ENCODE data around the gene SPOUT1. TPM values are rescaled to one million over a fixed set of nuclear protein-coding genes. Genes with fewer than 3 reads are reported as not detected.
A peak's percentile ranks its signal among the peaks of the same experiment; 100 is the strongest.

SPOUT1 gene
- polyA plus RNA-seq, 1 donor (not counting 4 experiments of a cell fraction or from before 2014, with no cell fraction given): 22.0 TPM

DNA sequence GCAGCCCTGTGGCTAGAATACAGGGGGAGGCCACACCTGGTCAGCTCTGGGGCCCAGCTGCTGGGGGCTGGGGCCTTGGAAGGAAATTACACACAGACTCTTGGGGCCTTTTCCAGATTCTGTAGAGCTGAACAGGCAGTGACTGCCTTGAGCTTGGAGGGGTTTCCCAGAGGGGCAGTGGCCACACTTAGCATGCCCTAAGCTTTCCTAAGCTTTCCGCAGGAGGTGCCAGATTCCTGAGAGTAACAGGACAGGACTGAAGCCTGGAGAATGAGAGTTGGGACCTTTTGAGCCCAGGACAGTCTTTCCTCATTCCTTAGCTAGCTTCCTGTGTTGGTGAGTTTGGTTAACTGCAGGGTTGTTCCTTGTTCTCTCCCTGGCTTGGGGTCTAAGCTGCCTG is 41.1 kb downstream of the SPOUT1 start:
- Histone ChIP-seq H3K4me1 (ENCODE audit: control insufficient read depth, extremely low read depth, insufficient read depth, low read length) (peaks cover 10% of the 10 kb centered on the region), H3K36me3 (ENCODE audit: control insufficient read depth in 2 of 2, extremely low read depth in 1 of 2, insufficient read depth in 2 of 2, low read length in 2 of 2) (peaks cover 9 to 13% of the 10 kb centered on the region in 2 experiments), H3K9me3 (ENCODE audit: control insufficient read depth, low read depth, low read length) (no peaks in the 10 kb centered on the region), H3K9ac (ENCODE audit: control insufficient read depth, extremely low read depth, insufficient read depth, low read length) (peak overlapping the region; percentile 85), H4K20me1 (ENCODE audit: control insufficient read depth, extremely low read depth, insufficient read depth, low read length) (no peaks in the 10 kb centered on the region), H3K9me1 (ENCODE audit: control insufficient read depth, extremely low read depth, insufficient read depth, low read length) (no peaks in the 10 kb centered on the region), H3K27ac (ENCODE audit: control insufficient read depth, insufficient read depth, low read length) (no peak overlapping the region), H3K4me3 (ENCODE audit: control insufficient read depth in 2 of 3, extremely low read depth in 1 of 3, insufficient read depth in 2 of 3, low read depth in 1 of 3, low read length in 3 of 3) (no peak overlapping the region), H2AFZ (ENCODE audit: control insufficient read depth, low read length) (no peak overlapping the region), H3K27me3 (ENCODE audit: control insufficient read depth, extremely low read depth, insufficient read depth, low read length) (no peaks in the 10 kb centered on the region), H3K4me2 (ENCODE audit: control insufficient read depth, extremely low read depth, insufficient read depth, low read depth, low read length) (peak overlapping the region; percentile 92), H3K79me2 (ENCODE audit: control insufficient read depth, insufficient read depth, low read length) (peaks cover 10% of the 10 kb centered on the region)
- FAIRE-seq (no peak), DNase-seq (ENCODE audit: low read depth, low spot score) (no peak)
- TF ChIP-seq, protein P1, sequence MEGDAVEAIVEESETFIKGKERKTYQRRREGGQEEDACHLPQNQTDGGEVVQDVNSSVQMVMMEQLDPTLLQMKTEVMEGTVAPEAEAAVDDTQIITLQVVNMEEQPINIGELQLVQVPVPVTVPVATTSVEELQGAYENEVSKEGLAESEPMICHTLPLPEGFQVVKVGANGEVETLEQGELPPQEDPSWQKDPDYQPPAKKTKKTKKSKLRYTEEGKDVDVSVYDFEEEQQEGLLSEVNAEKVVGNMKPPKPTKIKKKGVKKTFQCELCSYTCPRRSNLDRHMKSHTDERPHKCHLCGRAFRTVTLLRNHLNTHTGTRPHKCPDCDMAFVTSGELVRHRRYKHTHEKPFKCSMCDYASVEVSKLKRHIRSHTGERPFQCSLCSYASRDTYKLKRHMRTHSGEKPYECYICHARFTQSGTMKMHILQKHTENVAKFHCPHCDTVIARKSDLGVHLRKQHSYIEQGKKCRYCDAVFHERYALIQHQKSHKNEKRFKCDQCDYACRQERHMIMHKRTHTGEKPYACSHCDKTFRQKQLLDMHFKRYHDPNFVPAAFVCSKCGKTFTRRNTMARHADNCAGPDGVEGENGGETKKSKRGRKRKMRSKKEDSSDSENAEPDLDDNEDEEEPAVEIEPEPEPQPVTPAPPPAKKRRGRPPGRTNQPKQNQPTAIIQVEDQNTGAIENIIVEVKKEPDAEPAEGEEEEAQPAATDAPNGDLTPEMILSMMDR (optimal IDR thresholded peaks at IDR 0.05 in 1 of 3, IDR thresholded peaks at IDR 0.05 in 1 of 3, conservative IDR thresholded peaks at IDR 0.05 in 1 of 3; ENCODE audit: extremely low read depth in 1 of 3, insufficient read depth in 2 of 3, low read length in 3 of 3): no peak
- TF ChIP-seq EZH2 (IDR thresholded peaks at IDR 0.05; ENCODE audit: low read length): no peak
- dilution Hi-C loops (cut with MboI; ENCODE audit: extremely low pct_ligation_motif_present, low sequenced_read_pairs): no loop called here

DNA sequence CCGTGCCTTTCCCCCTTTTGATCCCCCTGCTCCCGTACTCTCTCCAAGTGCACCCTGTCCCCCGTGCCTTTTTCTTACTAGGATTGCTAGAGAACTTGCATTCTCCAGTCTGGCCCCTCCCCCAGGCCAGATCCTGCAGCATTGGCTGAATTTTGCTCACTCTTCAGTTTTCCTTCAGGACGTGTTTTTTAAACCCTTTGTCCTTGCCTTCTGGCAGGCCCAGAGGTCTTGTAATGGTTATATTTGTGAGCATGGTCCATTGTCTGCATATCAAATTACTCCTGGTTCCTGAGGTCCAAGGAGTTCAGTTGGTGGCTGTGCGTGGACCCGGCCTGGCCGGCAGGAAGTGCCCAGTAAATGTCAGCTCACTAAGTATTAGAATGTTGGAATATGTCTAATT is 41.9 kb downstream of the SPOUT1 start:
- peak overlapping the region; percentile 85 for H3K9ac ChIP-seq (ENCODE audit: control insufficient read depth, extremely low read depth, insufficient read depth, low read length)
- H3K9me1 ChIP-seq (ENCODE audit: control insufficient read depth, extremely low read depth, insufficient read depth, low read length): no peaks in the 10 kb centered on the region
- peaks cover 6% of the 10 kb centered on the region in 2 experiments for H3K36me3 ChIP-seq (ENCODE audit: control insufficient read depth in 2 of 2, extremely low read depth in 1 of 2, insufficient read depth in 2 of 2, low read length in 2 of 2)
- no peaks in the 10 kb centered on the region for H3K27me3 ChIP-seq (ENCODE audit: control insufficient read depth, extremely low read depth, insufficient read depth, low read length)
- no peak for TF ChIP-seq EZH2 (IDR thresholded peaks at IDR 0.05; ENCODE audit: low read length)
- TF ChIP-seq, protein P1 (optimal IDR thresholded peaks at IDR 0.05 in 1 of 3, IDR thresholded peaks at IDR 0.05 in 1 of 3, conservative IDR thresholded peaks at IDR 0.05 in 1 of 3; ENCODE audit: extremely low read depth in 1 of 3, insufficient read depth in 2 of 3, low read length in 3 of 3): no peak
- no peaks in the 10 kb centered on the region for H3K9me3 ChIP-seq (ENCODE audit: control insufficient read depth, low read depth, low read length)
- peak overlapping the region; percentile 61 for H3K27ac ChIP-seq (ENCODE audit: control insufficient read depth, insufficient read depth, low read length)
- peaks cover 10% of the 10 kb centered on the region for H3K4me1 ChIP-seq (ENCODE audit: control insufficient read depth, extremely low read depth, insufficient read depth, low read length)
- H3K4me2 ChIP-seq (ENCODE audit: control insufficient read depth, extremely low read depth, insufficient read depth, low read depth, low read length): peak overlapping the region; percentile 92
- DNase-seq (ENCODE audit: low read depth, low spot score) (no peak), FAIRE-seq (no peak)
- peak overlapping the region; percentile 78 to 98 (median 94) for H3K4me3 ChIP-seq (ENCODE audit: control insufficient read depth in 2 of 3, extremely low read depth in 1 of 3, insufficient read depth in 2 of 3, low read depth in 1 of 3, low read length in 3 of 3)
- no peaks in the 10 kb centered on the region for H4K20me1 ChIP-seq (ENCODE audit: control insufficient read depth, extremely low read depth, insufficient read depth, low read length)
- peaks cover 10% of the 10 kb centered on the region for H3K79me2 ChIP-seq (ENCODE audit: control insufficient read depth, insufficient read depth, low read length)
- H2AFZ ChIP-seq (ENCODE audit: control insufficient read depth, low read length): peak overlapping the region; percentile 46
- dilution Hi-C loops (cut with MboI; ENCODE audit: extremely low pct_ligation_motif_present, low sequenced_read_pairs): no loop called here

Measured in keratinocyte (primary cell).